GM12873 (cell line): Measurements from ENCODE around the gene WDR35.

Source experiments
- CTCF ChIP-seq: IDR thresholded peaks from 2 replicates; pipeline ENCODE4 v1.5.1; 2012; ENCODE audit warnings: low read depth, mild to moderate bottlenecking, moderate library complexity, low read length, control low read depth; ENCODE audit not compliant: insufficient read depth; ENCODE audit errors: missing control alignments

Gene WDR35

GRCh38 chr2:19861813-19862212 is 128.1 kb downstream of the WDR35 start:
- no peak for TF ChIP-seq CTCF
